Activated naive CD4-positive, alpha-beta T cell treated with anti-CD3 and anti-CD28 coated beads, Interleukin-2, amount 50 U/mL, for 16 hours (primary cell): ENCODE measurements around the gene ABCA9.

Source experiments
- DNase-seq: peaks from one replicate; pipeline ENCODE4 v3.0.0-alpha.2; 2020

Gene ABCA9

GRCh38 chr17:69064476-69064875 lies 3.7 kb upstream of the ABCA9 start:
- no peak for DNase-seq

GRCh38 chr17:69064001-69064400 lies 3.3 kb upstream of the ABCA9 start:
- DNase-seq, result no peak

- no peak for DNase-seq
These were observed 2.3 kb upstream of the ABCA9 start for GRCh38 chr17:69062860-69063581.

- no peak for DNase-seq
These were observed 1.2 kb upstream of the ABCA9 start for GRCh38 chr17:69061721-69062556.

GRCh38 chr17:69059458-69060175 lies 1.1 kb downstream of the ABCA9 start:
- no peak for DNase-seq

GRCh38 chr17:69058165-69058564 lies 2.6 kb downstream of the ABCA9 start:
- DNase-seq, result no peak

GRCh38 chr17:69057280-69057679 lies 3.4 kb downstream of the ABCA9 start:
- DNase-seq, result no peak

GRCh38 chr17:69056179-69056823 lies 4.4 kb downstream of the ABCA9 start:
- no peak for DNase-seq

- no peak for DNase-seq
These were observed 5.4 kb downstream of the ABCA9 start for GRCh38 chr17:69055334-69055733.

GRCh38 chr17:69050999-69051775 lies 9.5 kb downstream of the ABCA9 start:
- DNase-seq, result no peak

- DNase-seq, result no peak
These were observed 12.1 kb downstream of the ABCA9 start for GRCh38 chr17:69048634-69049033.

- DNase-seq, result no peak
These were observed 13.1 kb downstream of the ABCA9 start for GRCh38 chr17:69047368-69048263.

GRCh38 chr17:69046121-69046807 lies 14.5 kb downstream of the ABCA9 start:
- DNase-seq, result no peak

- DNase-seq, result no peak
These were observed 15.1 kb downstream of the ABCA9 start for GRCh38 chr17:69045646-69046045.

- no peak for DNase-seq
These were observed 16.4 kb downstream of the ABCA9 start for GRCh38 chr17:69044371-69044770.

- no peak for DNase-seq
These were observed 17.5 kb downstream of the ABCA9 start for GRCh38 chr17:69043098-69043734.

- DNase-seq, result no peak
These were observed 18.4 kb downstream of the ABCA9 start for GRCh38 chr17:69042308-69042707.

GRCh38 chr17:69031839-69032238 lies 28.9 kb downstream of the ABCA9 start:
- no peak for DNase-seq

GRCh38 chr17:69030169-69030568 lies 30.6 kb downstream of the ABCA9 start:
- DNase-seq, result no peak

- no peak for DNase-seq
These were observed 42.0 kb downstream of the ABCA9 start for GRCh38 chr17:69018687-69019086.
